ENCODE measurements around the gene SOD2. TPM values are rescaled to one million over a fixed set of nuclear protein-coding genes. Genes with fewer than 3 reads are reported as not detected.

Gene SOD2
- total and polyA plus RNA-seq, 2 of the 13 experiments (the other 11 are each of a cell fraction or from before 2014, with no cell fraction given) = 304 to 309 TPM

DNA sequence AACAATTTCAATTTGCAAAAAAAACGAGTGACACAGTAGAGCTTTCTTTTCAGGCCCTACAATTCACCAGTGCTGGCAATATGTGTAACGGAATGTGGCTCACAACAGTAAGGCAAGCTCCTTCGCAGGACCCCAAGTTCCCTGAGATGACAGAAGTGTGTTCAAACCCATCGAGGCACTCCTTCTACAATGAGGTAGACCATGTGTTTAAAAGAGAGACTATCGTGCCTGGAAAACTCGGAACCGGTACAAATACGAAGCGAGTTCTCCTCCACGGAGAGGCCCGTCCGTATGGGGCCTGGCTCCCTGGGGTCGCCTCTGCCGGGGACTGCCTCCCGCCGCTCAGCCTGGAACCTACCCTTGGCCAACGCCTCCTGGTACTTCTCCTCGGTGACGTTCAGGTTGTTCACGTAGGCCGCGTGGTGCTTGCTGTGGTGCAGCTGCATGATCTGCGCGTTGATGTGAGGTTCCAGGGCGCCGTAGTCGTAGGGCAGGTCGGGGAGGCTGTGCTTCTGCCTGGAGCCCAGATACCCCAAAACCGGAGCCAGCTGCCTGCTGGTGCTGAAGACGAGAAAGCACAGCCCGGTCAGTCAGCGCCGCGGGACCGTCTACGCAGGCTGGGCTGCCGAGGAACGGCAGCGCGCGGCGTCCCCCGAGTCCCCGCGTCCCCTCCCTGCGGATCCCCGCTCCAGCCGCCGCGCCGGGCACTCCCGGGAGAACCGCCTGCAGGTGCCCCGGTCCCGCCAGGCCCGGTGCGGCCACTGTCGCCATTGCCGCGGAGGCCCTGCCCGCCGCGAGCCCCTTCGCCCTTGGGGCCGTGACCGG, 526 bp downstream of the SOD2 start (continued):
- no peak for TF ChIP-seq ZNF224 (CRISPR knock-in tag; IDR thresholded peaks at IDR 0.05)
- no peak for TF ChIP-seq ZNF530 (CRISPR knock-in tag; IDR thresholded peaks at IDR 0.05; ENCODE audit: low read depth)
- TF ChIP-seq EED (CRISPR knock-in tag; IDR thresholded peaks at IDR 0.05) = 0 out of 2 replicates have a peak, but pooled peaks have one; percentile 47
- peak; percentile 71 for TF ChIP-seq SSRP1 (CRISPR knock-in tag; IDR thresholded peaks at IDR 0.05)
- TF ChIP-seq ZFP90 (CRISPR knock-in tag; IDR thresholded peaks at IDR 0.05; ENCODE audit: borderline replicate concordance) = peak; percentile 36
- TF ChIP-seq FOSL1 (CRISPR knock-in tag; IDR thresholded peaks at IDR 0.05; ENCODE audit: borderline replicate concordance) = 0 out of 2 replicates have a peak, but pooled peaks have one; percentile 35
- no peak; the same call in 1 of the 2 replicates for TF ChIP-seq SP5 (CRISPR knock-in tag; IDR thresholded peaks at IDR 0.05; ENCODE audit: borderline replicate concordance, low read depth)
- TF ChIP-seq, protein P1, sequence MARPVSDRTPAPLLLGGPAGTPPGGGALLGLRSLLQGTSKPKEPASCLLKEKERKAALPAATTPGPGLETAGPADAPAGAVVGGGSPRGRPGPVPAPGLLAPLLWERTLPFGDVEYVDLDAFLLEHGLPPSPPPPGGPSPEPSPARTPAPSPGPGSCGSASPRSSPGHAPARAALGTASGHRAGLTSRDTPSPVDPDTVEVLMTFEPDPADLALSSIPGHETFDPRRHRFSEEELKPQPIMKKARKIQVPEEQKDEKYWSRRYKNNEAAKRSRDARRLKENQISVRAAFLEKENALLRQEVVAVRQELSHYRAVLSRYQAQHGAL (CRISPR knock-in tag; IDR thresholded peaks at IDR 0.05; ENCODE audit: not compliant biosample characterization) = peak; percentile 77
- TF ChIP-seq TARDBP (CRISPR knock-in tag; IDR thresholded peaks at IDR 0.05) = peak; percentile 20; the same call in 1 of the 2 replicates
- no peak; the same call in 1 of the 2 replicates for TF ChIP-seq MED13 (CRISPR knock-in tag; IDR thresholded peaks at IDR 0.05)
- TF ChIP-seq SAFB2 (CRISPR knock-in tag; IDR thresholded peaks at IDR 0.05; ENCODE audit: borderline replicate concordance, low read depth) = no peak; the same call in 1 of the 2 replicates
- TF ChIP-seq, protein P2, sequence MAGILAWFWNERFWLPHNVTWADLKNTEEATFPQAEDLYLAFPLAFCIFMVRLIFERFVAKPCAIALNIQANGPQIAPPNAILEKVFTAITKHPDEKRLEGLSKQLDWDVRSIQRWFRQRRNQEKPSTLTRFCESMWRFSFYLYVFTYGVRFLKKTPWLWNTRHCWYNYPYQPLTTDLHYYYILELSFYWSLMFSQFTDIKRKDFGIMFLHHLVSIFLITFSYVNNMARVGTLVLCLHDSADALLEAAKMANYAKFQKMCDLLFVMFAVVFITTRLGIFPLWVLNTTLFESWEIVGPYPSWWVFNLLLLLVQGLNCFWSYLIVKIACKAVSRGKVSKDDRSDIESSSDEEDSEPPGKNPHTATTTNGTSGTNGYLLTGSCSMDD (CRISPR knock-in tag; IDR thresholded peaks at IDR 0.05) = 0 out of 2 replicates have a peak, but pooled peaks have one; percentile 20
- TF ChIP-seq PAF1 (CRISPR knock-in tag; IDR thresholded peaks at IDR 0.05) = no peak; the same call in 1 of the 2 replicates
- TF ChIP-seq TCF12 (IDR thresholded peaks at IDR 0.05) = no peak
- TF ChIP-seq TCF12 (CRISPR knock-in tag; IDR thresholded peaks at IDR 0.05) = 0 out of 2 replicates have a peak, but pooled peaks have one; percentile 68
- peak; percentile 43; the same call in 1 of the 2 replicates for TF ChIP-seq SMYD3 (CRISPR knock-in tag; IDR thresholded peaks at IDR 0.05)
- TF ChIP-seq, protein P3, sequence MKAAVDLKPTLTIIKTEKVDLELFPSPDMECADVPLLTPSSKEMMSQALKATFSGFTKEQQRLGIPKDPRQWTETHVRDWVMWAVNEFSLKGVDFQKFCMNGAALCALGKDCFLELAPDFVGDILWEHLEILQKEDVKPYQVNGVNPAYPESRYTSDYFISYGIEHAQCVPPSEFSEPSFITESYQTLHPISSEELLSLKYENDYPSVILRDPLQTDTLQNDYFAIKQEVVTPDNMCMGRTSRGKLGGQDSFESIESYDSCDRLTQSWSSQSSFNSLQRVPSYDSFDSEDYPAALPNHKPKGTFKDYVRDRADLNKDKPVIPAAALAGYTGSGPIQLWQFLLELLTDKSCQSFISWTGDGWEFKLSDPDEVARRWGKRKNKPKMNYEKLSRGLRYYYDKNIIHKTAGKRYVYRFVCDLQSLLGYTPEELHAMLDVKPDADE (CRISPR knock-in tag; IDR thresholded peaks at IDR 0.05) = 0 out of 2 replicates have a peak, but pooled peaks have one; percentile 25
- no peak for TF ChIP-seq SMC3 (IDR thresholded peaks at IDR 0.05; ENCODE audit: low read length)
- TF ChIP-seq, protein P4, sequence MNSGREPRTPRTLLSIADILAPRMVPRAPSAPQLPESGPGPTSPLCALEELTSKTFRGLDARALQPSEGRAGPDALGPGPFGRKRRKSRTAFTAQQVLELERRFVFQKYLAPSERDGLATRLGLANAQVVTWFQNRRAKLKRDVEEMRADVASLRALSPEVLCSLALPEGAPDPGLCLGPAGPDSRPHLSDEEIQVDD (CRISPR knock-in tag; IDR thresholded peaks at IDR 0.05; ENCODE audit: borderline replicate concordance) = 0 out of 2 replicates have a peak, but pooled peaks have one; percentile 45
- peak; percentile 61; the same call in 1 of the 2 replicates for TF ChIP-seq BRCA1 (CRISPR knock-in tag; IDR thresholded peaks at IDR 0.05)
- TF ChIP-seq ZNF260 (CRISPR knock-in tag; IDR thresholded peaks at IDR 0.05; ENCODE audit: borderline replicate concordance, low read depth) = no peak
- no peak for TF ChIP-seq ZNF160 (CRISPR knock-in tag; IDR thresholded peaks at IDR 0.05)
- TF ChIP-seq, protein P5, sequence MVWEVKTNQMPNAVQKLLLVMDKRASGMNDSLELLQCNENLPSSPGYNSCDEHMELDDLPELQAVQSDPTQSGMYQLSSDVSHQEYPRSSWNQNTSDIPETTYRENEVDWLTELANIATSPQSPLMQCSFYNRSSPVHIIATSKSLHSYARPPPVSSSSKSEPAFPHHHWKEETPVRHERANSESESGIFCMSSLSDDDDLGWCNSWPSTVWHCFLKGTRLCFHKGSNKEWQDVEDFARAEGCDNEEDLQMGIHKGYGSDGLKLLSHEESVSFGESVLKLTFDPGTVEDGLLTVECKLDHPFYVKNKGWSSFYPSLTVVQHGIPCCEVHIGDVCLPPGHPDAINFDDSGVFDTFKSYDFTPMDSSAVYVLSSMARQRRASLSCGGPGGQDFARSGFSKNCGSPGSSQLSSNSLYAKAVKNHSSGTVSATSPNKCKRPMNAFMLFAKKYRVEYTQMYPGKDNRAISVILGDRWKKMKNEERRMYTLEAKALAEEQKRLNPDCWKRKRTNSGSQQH (CRISPR knock-in tag; IDR thresholded peaks at IDR 0.05; ENCODE audit: low read depth) = no peak
- TF ChIP-seq PHF5A (CRISPR knock-in tag; IDR thresholded peaks at IDR 0.05; ENCODE audit: low read depth, unreplicated experiment) = no peak
- 0 out of 2 replicates have a peak, but pooled peaks have one; percentile 52 for TF ChIP-seq ZFP37 (CRISPR knock-in tag; IDR thresholded peaks at IDR 0.05; ENCODE audit: borderline replicate concordance)
